ENCODE results near the gene SLMAP.

GRCh38 chr3:57851304-57851703, 95.2 kb downstream of the SLMAP start:
- TF ChIP-seq MXI1 (IDR thresholded peaks at IDR 0.05; ENCODE audit: low read depth, low read length), result no peak
- no peak for TF ChIP-seq NFIC (IDR thresholded peaks at IDR 0.05; ENCODE audit: borderline replicate concordance)
- no peak for TF ChIP-seq EP300 (IDR thresholded peaks at IDR 0.05; ENCODE audit: borderline replicate concordance in 1 of 2, low read depth in 1 of 2, low read length in 1 of 2)
- no peak for TF ChIP-seq CTCF (IDR thresholded peaks at IDR 0.05)
- no peak for TF ChIP-seq ELF1 (IDR thresholded peaks at IDR 0.05)
- no peak for TF ChIP-seq TCF12 (IDR thresholded peaks at IDR 0.05)
- TF ChIP-seq SMC3 (IDR thresholded peaks at IDR 0.05; ENCODE audit: low read depth, low read length), result no peak
- no peak for TF ChIP-seq MEF2A (IDR thresholded peaks at IDR 0.05; ENCODE audit: borderline replicate concordance, low read depth)
- no peak for TF ChIP-seq NRF1 (IDR thresholded peaks at IDR 0.05; ENCODE audit: low read depth, low read length)

Measured in SK-N-SH (cell line).